ENCODE measurements around the gene HTT. TPM values are rescaled to one million over a fixed set of nuclear protein-coding genes. Genes with fewer than 3 reads are reported as not detected.
A peak's percentile ranks its signal among the peaks of the same experiment; 100 is the strongest.

Gene HTT
- total RNA-seq, 1 donor, result 44.5 TPM

DNA sequence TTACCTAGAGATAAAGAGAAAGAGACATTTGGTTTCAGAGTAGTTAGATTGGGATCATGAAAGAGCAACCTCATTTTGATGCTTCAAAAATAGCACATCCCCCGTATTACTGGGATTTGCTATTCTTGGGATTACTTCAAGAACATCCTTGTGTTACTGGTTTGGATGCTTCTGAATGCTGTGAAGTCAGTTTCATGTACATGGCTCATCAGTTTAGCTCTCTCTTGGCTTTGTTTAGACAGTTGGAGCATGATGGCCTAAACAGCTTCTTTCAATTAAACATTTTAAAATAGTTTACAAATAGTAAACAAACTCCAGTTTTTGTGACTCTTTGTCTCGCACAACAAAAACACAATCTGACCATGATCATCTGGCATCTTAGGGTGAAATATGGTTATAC is 23.9 kb downstream of the HTT start:
- no peaks in the 10 kb centered on the region for H3K4me1 ChIP-seq (ENCODE audit: insufficient read depth, low read length)
- no peak for DNase-seq (ENCODE audit: insufficient read length, low spot score, missing footprints)
- H3K9me3 ChIP-seq (ENCODE audit: low read depth, low read length), result no peaks in the 10 kb centered on the region
- peaks cover 9% of the 10 kb centered on the region for H4K20me1 ChIP-seq (ENCODE audit: insufficient read depth, low read length)
- H3K79me2 ChIP-seq (ENCODE audit: insufficient read depth, low read length), result peaks cover 41% of the 10 kb centered on the region
- H3K4me2 ChIP-seq (ENCODE audit: insufficient read depth, low read length), result no peak overlapping the region
- no peak overlapping the region for H3K27ac ChIP-seq (ENCODE audit: low read depth, low read length)
- TF ChIP-seq, protein P1, sequence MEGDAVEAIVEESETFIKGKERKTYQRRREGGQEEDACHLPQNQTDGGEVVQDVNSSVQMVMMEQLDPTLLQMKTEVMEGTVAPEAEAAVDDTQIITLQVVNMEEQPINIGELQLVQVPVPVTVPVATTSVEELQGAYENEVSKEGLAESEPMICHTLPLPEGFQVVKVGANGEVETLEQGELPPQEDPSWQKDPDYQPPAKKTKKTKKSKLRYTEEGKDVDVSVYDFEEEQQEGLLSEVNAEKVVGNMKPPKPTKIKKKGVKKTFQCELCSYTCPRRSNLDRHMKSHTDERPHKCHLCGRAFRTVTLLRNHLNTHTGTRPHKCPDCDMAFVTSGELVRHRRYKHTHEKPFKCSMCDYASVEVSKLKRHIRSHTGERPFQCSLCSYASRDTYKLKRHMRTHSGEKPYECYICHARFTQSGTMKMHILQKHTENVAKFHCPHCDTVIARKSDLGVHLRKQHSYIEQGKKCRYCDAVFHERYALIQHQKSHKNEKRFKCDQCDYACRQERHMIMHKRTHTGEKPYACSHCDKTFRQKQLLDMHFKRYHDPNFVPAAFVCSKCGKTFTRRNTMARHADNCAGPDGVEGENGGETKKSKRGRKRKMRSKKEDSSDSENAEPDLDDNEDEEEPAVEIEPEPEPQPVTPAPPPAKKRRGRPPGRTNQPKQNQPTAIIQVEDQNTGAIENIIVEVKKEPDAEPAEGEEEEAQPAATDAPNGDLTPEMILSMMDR (IDR thresholded peaks at IDR 0.05; ENCODE audit: extremely low read depth, low read depth, low read length), result no peak
- no peak overlapping the region for H2AFZ ChIP-seq (ENCODE audit: low read length)
- no peak overlapping the region for H3K4me3 ChIP-seq (ENCODE audit: insufficient read depth, low read length)
- no peaks in the 10 kb centered on the region for H3K27me3 ChIP-seq (ENCODE audit: insufficient read depth, low read length)
- H3K36me3 ChIP-seq (ENCODE audit: insufficient read depth, low read length), result peaks cover 29% of the 10 kb centered on the region

DNA sequence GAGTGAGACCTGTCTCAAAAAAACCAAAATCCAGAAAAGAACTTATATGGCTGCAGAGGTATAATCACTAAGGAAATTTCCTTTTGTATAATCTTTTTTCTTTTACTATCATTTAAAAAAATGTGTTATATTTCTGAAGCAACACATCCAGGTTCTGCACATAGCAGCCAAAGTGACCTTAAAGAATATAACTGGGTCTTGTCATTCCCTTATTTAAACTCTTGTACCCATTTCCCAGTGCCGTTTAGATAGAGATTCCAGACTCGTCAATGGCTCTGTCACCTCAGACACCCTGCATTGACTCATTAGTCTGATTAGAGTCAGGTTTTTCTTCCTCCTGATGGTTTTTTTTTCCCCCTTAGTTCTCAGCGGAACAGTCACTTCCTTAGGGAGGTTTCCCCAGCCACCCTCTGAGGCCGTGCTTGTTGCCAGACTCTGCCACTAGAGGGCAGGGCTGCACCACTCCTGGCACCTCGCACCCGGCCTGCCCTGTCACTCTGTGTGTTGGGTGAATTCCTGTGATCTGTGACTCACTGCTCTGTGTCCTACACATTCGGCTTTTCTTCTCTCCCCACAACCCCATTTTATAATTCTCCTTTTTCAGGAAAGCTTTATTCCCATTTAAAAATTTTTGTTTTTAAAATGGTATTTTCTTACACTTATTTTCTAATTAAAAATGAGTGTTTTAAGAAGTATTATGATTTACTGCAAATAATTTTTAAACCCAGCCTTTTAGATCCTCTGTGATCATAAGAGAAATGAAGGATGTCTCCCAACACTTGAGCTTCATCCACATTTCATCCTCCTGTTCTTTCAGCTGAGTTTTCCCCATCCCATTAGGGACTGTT is 32.1 kb downstream of the HTT start:
- Histone ChIP-seq H2AFZ (ENCODE audit: low read length) (no peak overlapping the region), H3K27ac (ENCODE audit: low read depth, low read length) (peak overlapping the region; percentile 96), H4K20me1 (ENCODE audit: insufficient read depth, low read length) (no peaks in the 10 kb centered on the region), H3K27me3 (ENCODE audit: insufficient read depth, low read length) (no peaks in the 10 kb centered on the region), H3K4me1 (ENCODE audit: insufficient read depth, low read length) (peaks cover 27% of the 10 kb centered on the region), H3K9me3 (ENCODE audit: low read depth, low read length) (no peaks in the 10 kb centered on the region), H3K4me3 (ENCODE audit: insufficient read depth, low read length) (no peak overlapping the region), H3K79me2 (ENCODE audit: insufficient read depth, low read length) (peaks cover 24% of the 10 kb centered on the region), H3K4me2 (ENCODE audit: insufficient read depth, low read length) (peak overlapping the region; percentile 0), H3K36me3 (ENCODE audit: insufficient read depth, low read length) (peaks cover 35% of the 10 kb centered on the region)
- DNase-seq (ENCODE audit: insufficient read length, low spot score, missing footprints), result peak; percentile 97
- TF ChIP-seq, protein P1 (IDR thresholded peaks at IDR 0.05; ENCODE audit: extremely low read depth, low read depth, low read length), result peak; percentile 100

DNA sequence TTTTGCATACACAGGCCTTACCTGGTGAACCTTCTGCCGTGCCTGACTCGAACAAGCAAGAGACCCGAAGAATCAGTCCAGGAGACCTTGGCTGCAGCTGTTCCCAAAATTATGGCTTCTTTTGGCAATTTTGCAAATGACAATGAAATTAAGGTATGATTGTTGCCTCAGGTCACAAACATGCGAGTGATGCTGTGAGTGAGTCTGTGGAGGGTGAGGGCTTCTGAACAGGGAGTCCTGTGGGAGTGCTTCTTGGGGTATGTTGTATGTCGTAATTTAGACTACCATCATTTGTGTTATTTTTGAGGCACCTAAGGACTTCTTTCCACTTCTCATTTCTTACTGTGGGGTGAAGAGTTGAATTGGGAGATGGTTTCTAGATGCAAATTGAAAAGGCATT is 32.8 kb downstream of the HTT start:
- TF ChIP-seq, protein P1 (IDR thresholded peaks at IDR 0.05; ENCODE audit: extremely low read depth, low read depth, low read length), result no peak
- Histone ChIP-seq H4K20me1 (ENCODE audit: insufficient read depth, low read length) (no peaks in the 10 kb centered on the region), H3K4me3 (ENCODE audit: insufficient read depth, low read length) (no peak overlapping the region), H3K79me2 (ENCODE audit: insufficient read depth, low read length) (peaks cover 25% of the 10 kb centered on the region), H2AFZ (ENCODE audit: low read length) (no peak overlapping the region), H3K36me3 (ENCODE audit: insufficient read depth, low read length) (peaks cover 40% of the 10 kb centered on the region), H3K4me1 (ENCODE audit: insufficient read depth, low read length) (peaks cover 34% of the 10 kb centered on the region), H3K27ac (ENCODE audit: low read depth, low read length) (peak overlapping the region; percentile 96), H3K4me2 (ENCODE audit: insufficient read depth, low read length) (peak overlapping the region; percentile 31), H3K9me3 (ENCODE audit: low read depth, low read length) (no peaks in the 10 kb centered on the region), H3K27me3 (ENCODE audit: insufficient read depth, low read length) (no peaks in the 10 kb centered on the region)
- DNase-seq (ENCODE audit: insufficient read length, low spot score, missing footprints), result no peak

DNA sequence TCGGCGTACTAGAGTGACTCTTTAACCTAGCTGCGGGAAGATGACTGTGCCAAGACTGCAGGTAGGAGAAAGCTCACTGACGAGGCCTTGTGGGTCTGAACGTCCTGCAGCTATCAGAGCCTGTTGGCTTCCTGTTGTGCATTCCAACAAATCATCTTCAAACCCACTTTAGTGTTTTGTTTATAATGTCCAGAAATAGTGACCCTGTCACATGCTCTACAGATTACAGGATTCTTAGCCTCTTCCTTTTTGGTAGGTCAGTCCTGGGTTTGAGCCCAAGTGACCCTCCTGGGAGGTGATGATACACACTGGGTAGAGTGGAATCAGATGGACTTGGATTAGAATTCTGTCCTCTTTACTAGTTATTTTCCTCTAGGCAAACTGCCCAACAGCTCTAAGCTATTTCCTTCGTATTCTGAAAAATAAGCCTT is 33.2 kb downstream of the HTT start:
- Histone ChIP-seq H3K4me2 (ENCODE audit: insufficient read depth, low read length) (peak overlapping the region; percentile 31), H3K4me1 (ENCODE audit: insufficient read depth, low read length) (peaks cover 37% of the 10 kb centered on the region), H3K27ac (ENCODE audit: low read depth, low read length) (peak overlapping the region; percentile 96), H3K4me3 (ENCODE audit: insufficient read depth, low read length) (peak overlapping the region; percentile 12), H3K36me3 (ENCODE audit: insufficient read depth, low read length) (peaks cover 39% of the 10 kb centered on the region), H2AFZ (ENCODE audit: low read length) (no peak overlapping the region), H4K20me1 (ENCODE audit: insufficient read depth, low read length) (no peaks in the 10 kb centered on the region), H3K79me2 (ENCODE audit: insufficient read depth, low read length) (peaks cover 25% of the 10 kb centered on the region), H3K9me3 (ENCODE audit: low read depth, low read length) (no peaks in the 10 kb centered on the region), H3K27me3 (ENCODE audit: insufficient read depth, low read length) (no peaks in the 10 kb centered on the region)
- peak; percentile 83 for DNase-seq (ENCODE audit: insufficient read length, low spot score, missing footprints)
- TF ChIP-seq, protein P1 (IDR thresholded peaks at IDR 0.05; ENCODE audit: extremely low read depth, low read depth, low read length), result no peak
